Chondrocyte (in vitro differentiated cells): ENCODE measurements around the gene PAX3. TPM values are rescaled to one million over a fixed set of nuclear protein-coding genes. Genes with fewer than 3 reads are reported as not detected.

Experiments
- DNase-seq: peaks from one replicate; pipeline ENCODE4 v3.0.0; 2021; ENCODE audit warnings: mixed read lengths, low spot score
- H3K27ac Mint-ChIP-seq: one replicate; pipeline ENCODE4 v1.8.0; 2021; ENCODE audit warnings: mild to moderate bottlenecking, moderate library complexity, mixed read lengths; ENCODE audit not compliant: unreplicated experiment
- H3K27me3 Mint-ChIP-seq: 2 replicates; pipeline ENCODE4 v1.8.0; 2021; ENCODE audit warnings: low read depth, mixed read lengths
- H3K36me3 Mint-ChIP-seq: 2 replicates; pipeline ENCODE4 v1.8.0; 2021; ENCODE audit warnings: low read depth, mixed read lengths
- H3K4me1 Mint-ChIP-seq: 2 replicates; pipeline ENCODE4 v1.8.0; 2021; ENCODE audit warnings: low read depth, mild to moderate bottlenecking, mixed read lengths
- H3K4me3 Mint-ChIP-seq: one replicate; pipeline ENCODE4 v1.8.0; 2021; ENCODE audit warnings: mild to moderate bottlenecking, moderate library complexity, mixed read lengths; ENCODE audit not compliant: unreplicated experiment
- H3K9me3 Mint-ChIP-seq: 2 replicates; pipeline ENCODE4 v1.8.0; 2021; ENCODE audit warnings: low read depth, mixed read lengths
- total RNA-seq: library from RNA; stranded (reverse); gene quantifications from 3 replicates; pipeline ENCODE4 v1.2.1, GENCODE V29; 2021
- TF ChIP-seq, protein P1 (sequence below): fragments of 200-600 bp; sonication (generic); IDR thresholded peaks from 2 replicates; pipeline ENCODE4 v1.5.0; 2021; ENCODE audit warnings: antibody characterized with exemption, mild to moderate bottlenecking, moderate library complexity

PAX3 gene
- total RNA-seq, 1 donor from 2014 or later = 4.7 TPM

- H3K27me3 Mint-ChIP-seq = peaks cover under 1% of the 10 kb centered on the region
Observed at GRCh38 chr2:222232839-222233238, 66.0 kb downstream of the PAX3 start.

DNA sequence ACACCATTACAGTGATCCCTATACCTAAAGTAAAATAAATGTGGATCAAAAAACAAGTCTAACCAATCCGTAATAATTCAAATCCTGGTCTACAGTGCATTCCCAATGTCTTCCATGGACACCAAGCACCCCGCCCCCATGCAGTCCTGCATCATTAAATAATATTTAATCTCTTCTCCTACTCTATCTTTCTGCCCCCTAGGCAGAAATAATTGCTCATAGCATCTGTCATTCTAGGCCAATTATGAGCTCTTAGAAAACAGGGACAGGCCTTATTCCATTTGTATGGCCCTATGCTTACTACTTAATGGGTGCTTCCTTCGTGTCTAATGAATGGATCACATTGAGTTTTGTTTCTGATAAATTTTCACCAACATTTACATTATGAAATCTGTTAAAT is 66.4 kb downstream of the PAX3 start:
- DNase-seq = no peak
- no peaks in the 10 kb centered on the region for H3K36me3 Mint-ChIP-seq
- TF ChIP-seq, protein P1, sequence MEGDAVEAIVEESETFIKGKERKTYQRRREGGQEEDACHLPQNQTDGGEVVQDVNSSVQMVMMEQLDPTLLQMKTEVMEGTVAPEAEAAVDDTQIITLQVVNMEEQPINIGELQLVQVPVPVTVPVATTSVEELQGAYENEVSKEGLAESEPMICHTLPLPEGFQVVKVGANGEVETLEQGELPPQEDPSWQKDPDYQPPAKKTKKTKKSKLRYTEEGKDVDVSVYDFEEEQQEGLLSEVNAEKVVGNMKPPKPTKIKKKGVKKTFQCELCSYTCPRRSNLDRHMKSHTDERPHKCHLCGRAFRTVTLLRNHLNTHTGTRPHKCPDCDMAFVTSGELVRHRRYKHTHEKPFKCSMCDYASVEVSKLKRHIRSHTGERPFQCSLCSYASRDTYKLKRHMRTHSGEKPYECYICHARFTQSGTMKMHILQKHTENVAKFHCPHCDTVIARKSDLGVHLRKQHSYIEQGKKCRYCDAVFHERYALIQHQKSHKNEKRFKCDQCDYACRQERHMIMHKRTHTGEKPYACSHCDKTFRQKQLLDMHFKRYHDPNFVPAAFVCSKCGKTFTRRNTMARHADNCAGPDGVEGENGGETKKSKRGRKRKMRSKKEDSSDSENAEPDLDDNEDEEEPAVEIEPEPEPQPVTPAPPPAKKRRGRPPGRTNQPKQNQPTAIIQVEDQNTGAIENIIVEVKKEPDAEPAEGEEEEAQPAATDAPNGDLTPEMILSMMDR = no peak
- no peaks in the 10 kb centered on the region for H3K27me3 Mint-ChIP-seq
- no peak overlapping the region for H3K27ac Mint-ChIP-seq
- no peak overlapping the region for H3K4me3 Mint-ChIP-seq
- no peaks in the 10 kb centered on the region for H3K4me1 Mint-ChIP-seq
- no peaks in the 10 kb centered on the region for H3K9me3 Mint-ChIP-seq

More at GRCh38 chr2:222232839-222233238, 66.0 kb downstream of the PAX3 start:
- H3K27ac Mint-ChIP-seq = no peak overlapping the region
- no peak overlapping the region for H3K4me3 Mint-ChIP-seq
- H3K36me3 Mint-ChIP-seq = peaks cover under 1% of the 10 kb centered on the region
- H3K9me3 Mint-ChIP-seq = no peaks in the 10 kb centered on the region
- no peak for DNase-seq
- no peaks in the 10 kb centered on the region for H3K4me1 Mint-ChIP-seq
- TF ChIP-seq, protein P1 = no peak

GRCh38 chr2:222228054-222228453 is 70.7 kb downstream of the PAX3 start:
- H3K9me3 Mint-ChIP-seq = no peaks in the 10 kb centered on the region
- no peaks in the 10 kb centered on the region for H3K4me1 Mint-ChIP-seq
- no peak overlapping the region for H3K27ac Mint-ChIP-seq
- DNase-seq = no peak
- no peak overlapping the region for H3K4me3 Mint-ChIP-seq
- TF ChIP-seq, protein P1 = no peak
- no peaks in the 10 kb centered on the region for H3K27me3 Mint-ChIP-seq
- no peaks in the 10 kb centered on the region for H3K36me3 Mint-ChIP-seq

DNA sequence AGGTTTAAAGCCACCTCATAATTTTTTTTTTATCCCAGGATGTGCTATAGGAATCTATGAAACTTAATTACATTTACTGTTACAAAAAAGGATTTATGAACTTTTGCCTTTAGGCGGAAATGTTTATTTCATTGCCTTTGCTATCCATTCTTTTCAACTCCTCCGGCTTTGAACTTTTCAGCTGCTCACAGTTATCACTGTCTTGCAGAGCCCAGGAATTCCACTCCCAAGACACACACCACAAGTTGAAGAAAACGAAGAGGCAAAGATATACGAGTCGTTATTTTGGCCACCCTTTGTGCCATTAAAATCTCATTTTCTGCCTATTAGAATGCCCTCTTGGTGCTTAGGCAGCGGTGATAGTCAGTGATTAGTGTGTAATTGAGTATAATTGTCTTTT is 80.0 kb downstream of the PAX3 start:
- no peak for DNase-seq
- no peaks in the 10 kb centered on the region for H3K27me3 Mint-ChIP-seq
- H3K36me3 Mint-ChIP-seq = peaks cover 1% of the 10 kb centered on the region
- no peaks in the 10 kb centered on the region for H3K9me3 Mint-ChIP-seq
- H3K4me1 Mint-ChIP-seq = no peaks in the 10 kb centered on the region
- H3K27ac Mint-ChIP-seq = no peak overlapping the region
- TF ChIP-seq, protein P1 = no peak
- no peak overlapping the region for H3K4me3 Mint-ChIP-seq

DNA sequence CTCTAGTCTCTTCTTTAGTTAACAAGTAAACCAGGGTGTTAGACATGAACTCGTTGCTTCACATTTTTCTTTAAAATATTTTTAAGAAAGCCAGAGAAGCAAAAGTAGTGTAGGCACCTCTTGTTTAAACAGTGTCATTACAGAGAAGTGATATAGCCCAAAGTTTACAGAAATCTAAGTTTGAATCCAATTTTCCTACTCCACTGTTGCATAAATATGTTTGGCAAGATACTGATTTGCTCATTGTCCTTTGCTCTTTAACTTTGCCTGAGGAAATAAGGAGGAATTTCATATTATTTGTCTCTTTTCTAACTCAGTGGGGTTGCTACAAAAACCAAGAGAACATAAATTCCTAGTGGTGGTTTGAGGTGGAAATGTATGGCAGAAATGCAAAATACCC is 81.1 kb downstream of the PAX3 start:
- no peak for DNase-seq
- no peak overlapping the region for H3K27ac Mint-ChIP-seq
- TF ChIP-seq, protein P1 = no peak
- H3K4me3 Mint-ChIP-seq = no peak overlapping the region
- no peaks in the 10 kb centered on the region for H3K4me1 Mint-ChIP-seq
- peaks cover 1% of the 10 kb centered on the region for H3K36me3 Mint-ChIP-seq
- no peaks in the 10 kb centered on the region for H3K27me3 Mint-ChIP-seq
- no peaks in the 10 kb centered on the region for H3K9me3 Mint-ChIP-seq
